Activated CD8-positive, alpha-beta memory T cell treated with anti-CD3 and anti-CD28 coated beads for 24 hours (primary cell): Measurements from ENCODE around the gene TCEA3.

Experiments
- DNase-seq: peaks from one replicate; pipeline ENCODE4 v3.0.0-alpha.2; 2020

TCEA3 gene

GRCh38 chr1:23424293-23425192 is at the start of gene TCEA3:
TSS of gene TCEA3 (minus strand) at chr1:23424748. CDS start at chr1:23424633, 115 bp downstream.
- peak; percentile 71 for DNase-seq

- no peak for DNase-seq
Measured at GRCh38 chr1:23473037-23473800, 48.7 kb upstream of the TCEA3 start.

DNA sequence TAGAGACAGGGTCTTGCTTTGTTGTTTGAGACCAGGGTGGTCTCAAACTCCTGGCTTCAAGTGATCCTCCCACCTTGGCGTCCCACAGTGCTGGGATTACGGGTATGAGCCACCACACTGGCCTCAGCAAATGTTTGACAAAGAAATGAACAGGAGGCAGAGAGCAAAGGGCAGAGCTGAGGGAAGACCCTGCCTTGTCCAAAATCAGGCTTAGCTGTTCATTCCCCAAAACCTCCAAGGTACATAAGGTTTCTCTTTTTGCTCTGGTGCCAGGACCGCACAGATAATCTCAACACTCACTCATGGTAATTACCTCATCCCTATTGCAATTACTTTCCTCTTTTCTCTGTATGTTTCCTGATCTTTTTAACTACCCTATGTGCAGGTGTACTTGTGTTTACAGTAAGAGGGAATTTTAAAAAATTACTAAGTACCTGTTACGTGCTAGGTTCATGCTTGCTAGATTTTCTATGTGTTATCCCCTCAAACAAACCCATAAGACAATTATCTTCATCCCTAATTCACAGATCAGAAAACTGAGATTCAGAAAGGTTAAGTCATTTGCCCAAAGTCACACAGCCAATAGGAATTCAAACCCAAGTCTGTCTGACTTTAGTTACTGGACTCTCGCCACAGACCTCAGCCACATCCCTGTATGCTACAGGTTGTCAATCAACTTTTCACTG is 47.9 kb upstream of the TCEA3 start:
- DNase-seq = no peak

DNA sequence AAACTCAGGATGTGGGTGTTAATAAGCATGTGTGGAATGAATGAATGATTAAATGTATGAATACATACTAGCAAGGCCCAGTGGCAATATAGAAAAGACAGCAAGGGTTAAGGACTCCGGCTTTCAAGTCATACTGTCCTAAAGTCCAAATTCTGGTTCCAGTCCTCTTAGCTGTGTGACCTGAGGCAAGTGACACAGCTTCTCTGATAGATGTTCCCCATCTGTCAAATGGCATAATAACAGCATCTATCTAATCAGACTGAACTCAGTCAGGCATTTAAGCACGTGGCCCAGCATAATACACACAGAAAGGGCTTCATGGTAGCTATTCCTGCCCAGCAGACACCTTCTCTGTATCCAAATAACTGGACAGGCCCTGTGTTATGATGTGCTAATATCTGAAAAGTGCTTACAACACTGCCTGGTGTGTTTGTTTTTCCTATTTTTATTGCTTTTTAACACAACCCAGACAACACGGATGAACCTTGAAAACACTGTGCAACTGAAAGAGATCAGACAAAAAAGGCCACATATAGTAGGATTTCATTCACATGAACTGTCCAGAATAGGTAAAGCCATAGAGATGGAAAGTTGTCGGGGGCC is 47.0 kb upstream of the TCEA3 start:
- no peak for DNase-seq

GRCh38 chr1:23470282-23471070 is 45.9 kb upstream of the TCEA3 start:
- DNase-seq = no peak

DNA sequence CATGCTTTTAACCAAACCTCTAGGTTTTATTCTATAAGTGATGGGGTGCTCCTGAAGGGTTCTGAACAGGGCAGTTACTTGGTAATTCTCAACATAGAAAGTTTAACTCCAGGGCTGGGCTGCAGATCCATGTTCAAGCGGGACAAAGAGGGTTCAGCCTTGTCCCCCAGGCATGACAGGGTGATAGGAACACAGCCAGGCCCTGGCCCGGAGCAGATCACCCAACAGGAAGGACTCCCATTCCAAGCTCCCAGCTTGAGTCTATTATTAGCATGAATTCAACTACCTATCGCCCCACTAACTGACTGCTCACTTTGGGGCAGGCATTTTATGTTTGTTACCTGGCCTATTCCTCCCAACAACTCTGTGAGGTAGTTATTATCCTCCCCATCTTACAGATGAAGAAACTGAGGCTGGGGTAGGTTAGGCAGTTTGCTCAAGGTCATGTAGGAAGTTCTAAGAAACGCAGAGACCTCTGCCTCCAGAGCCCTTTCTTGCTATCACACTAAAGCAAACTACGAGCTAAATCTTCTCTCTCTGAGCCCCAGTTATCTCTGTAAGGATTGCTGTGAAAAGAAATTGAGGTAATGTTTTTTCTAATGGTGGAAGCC is 44.9 kb upstream of the TCEA3 start:
- no peak for DNase-seq

GRCh38 chr1:23466423-23466989 is 42.0 kb upstream of the TCEA3 start:
- no peak for DNase-seq

DNA sequence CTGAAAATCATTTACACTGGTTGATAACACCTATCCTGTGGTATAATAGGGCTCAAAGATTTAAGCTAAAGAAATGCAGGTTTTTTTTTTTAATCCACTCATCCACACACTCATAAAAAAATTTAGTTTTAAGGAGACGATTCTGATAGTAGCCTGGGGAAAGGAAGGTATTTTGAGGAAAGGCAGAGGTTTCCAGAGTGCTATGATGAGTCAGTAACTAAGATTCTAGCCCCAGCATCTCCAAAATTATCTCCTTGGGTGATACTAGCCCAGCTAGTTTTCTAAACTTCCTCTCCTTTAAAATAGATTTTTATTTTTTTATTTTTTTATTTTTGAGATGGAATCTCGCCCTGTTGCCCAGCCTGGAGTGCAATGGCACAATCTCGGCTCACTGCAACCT is 38.7 kb upstream of the TCEA3 start:
- DNase-seq = no peak

DNA sequence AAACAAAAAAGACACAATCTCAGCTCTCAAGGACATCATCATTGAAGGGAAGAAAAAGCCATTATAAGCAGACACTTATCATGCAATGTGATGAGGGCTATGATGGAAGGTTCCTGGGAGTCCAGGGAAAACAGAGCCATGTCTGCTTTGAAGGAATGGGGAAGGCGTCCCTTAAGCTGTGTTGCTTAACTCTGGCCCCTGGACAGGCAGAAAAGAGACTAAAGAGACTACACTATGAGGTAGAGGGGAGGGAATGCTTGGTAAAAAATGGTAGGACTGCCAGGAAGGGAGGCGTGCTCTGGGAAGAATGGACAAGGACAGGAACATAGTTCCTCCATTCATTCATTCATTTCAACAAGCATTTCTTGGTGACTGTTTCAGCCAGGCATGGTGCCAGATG is 38.2 kb upstream of the TCEA3 start:
- DNase-seq = no peak

DNA sequence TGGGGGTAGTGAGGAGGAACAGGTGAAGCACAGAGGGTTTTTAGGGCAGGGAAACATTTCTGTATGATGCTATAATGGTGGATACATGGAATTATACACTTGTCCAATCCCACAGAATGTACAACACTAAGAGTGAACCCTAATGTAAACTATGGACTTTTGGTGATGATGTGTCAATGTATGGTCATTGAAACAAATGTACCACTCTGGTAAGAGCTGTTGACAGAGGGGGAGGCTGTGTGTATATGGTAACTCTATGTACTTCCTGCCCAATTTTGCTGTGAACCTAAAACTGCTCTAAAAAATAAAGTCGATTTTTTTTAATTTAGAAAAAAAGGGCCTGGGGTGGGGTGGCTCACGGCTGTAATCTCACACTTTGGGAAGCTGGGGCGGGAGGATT is 36.5 kb upstream of the TCEA3 start:
- no peak for DNase-seq

- no peak for DNase-seq
Measured at GRCh38 chr1:23460519-23460918, 36.0 kb upstream of the TCEA3 start.

DNA sequence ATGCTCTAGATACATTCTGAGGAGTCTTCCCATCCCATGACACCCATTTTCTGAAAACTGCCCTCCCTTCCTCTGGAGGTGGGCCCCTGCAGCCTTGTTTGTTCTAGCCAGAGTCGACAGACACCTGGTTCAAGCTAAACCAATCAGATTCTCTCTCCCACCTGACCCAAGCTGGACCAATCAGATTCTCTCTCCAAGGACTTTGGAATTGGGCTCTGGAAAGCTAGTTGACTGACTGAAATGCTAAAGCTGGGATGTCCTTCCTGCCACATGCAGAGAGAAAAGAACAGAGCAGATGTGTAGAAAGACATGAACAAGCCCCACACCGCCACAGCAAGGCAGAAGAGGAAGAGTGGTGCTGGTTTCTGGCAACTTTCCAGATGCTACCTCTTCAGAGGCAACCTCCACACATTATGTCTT is 34.8 kb upstream of the TCEA3 start:
- no peak for DNase-seq

GRCh38 chr1:23456226-23456625 is 31.7 kb upstream of the TCEA3 start:
- no peak for DNase-seq

DNA sequence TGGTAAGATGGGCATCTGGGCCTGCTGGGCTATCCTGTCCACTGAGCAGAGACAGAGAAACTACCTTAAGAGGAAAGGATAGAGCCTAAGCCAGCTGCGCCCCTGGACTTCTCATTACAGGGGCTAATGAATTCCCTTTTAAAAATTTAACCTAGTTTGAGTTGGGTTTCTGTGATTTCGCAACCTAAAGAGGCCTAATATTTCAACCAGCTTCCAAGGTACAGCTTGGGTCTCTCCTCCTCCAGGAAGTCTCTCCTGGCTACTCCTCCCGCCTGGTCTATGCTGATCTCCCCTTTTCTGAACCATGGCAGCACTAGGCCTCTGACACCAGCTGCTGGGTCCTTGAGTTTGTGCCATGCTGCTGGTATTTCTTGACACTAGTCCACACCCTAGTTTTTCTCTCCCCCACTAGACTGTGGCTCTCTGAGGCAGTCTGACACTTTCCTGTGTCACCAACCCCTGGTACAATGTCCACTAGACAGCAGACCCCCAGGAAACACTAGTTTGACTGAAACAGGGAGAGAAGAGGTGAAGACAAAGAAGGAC is 29.0 kb upstream of the TCEA3 start:
- DNase-seq = no peak

GRCh38 chr1:23452011-23452411 is 27.5 kb upstream of the TCEA3 start:
- DNase-seq = peak; percentile 58

DNA sequence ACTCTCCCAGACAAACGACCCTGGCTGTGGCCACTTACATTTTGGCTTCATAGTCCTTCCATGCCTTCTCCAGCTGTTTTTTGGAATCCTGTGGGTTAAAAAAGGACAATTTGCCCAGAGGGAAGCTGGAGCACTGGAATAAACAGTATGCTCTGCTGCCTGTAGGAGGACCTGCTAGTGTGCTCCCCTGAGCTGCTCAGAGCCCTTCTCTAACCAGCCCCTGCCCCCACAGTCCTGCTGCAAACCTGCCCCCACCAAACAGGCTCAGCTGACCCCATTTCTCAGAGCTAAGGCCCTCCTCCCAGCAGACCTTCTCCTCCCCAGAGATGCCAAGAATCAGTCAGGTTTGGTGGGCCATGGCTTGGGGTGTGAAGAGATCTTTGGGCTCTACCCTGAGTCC is 26.9 kb upstream of the TCEA3 start:
- no peak for DNase-seq

- no peak for DNase-seq
Measured at GRCh38 chr1:23450894-23451293, 26.3 kb upstream of the TCEA3 start.

GRCh38 chr1:23449958-23450357 is 25.4 kb upstream of the TCEA3 start:
- no peak for DNase-seq

DNA sequence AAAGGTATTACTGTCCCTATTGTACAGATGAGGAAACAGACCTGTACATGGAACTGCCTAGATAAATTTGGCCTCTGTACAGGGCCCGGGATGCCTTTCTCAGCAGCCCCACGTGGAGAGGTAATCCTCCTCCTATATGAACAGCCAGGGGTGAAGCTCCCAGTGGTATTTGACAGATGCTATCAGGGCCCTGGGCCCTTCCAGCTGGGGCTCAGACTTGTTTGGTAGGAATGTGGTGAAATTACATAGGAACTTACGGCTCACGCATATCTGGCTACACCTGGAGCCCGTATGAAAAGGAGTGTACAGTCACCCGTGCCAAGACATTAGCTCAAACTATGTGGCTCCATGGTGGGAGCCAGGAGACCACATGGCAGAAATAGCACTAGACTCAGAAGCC is 24.8 kb upstream of the TCEA3 start:
- DNase-seq = no peak

DNA sequence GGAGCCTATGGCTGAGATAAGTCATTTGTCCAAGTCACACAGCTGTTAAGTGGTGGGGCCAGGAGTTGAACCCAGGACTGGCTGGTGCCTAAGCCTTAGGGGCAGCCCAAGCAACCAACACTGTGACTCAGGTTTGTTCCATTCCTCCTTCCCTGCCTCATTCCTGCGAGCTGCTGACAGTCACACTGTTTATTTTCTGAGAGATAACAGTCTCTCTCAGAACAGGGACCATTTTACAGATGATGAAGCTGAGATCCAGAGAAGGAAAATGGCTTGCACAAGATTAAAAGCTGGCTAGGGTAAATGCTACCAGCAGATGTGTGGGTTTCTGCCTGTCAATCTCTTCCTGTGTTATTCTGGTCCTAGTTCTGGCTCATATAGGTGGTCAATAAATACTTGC is 24.3 kb upstream of the TCEA3 start:
- no peak for DNase-seq

GRCh38 chr1:23446661-23447310 is 22.2 kb upstream of the TCEA3 start:
- no peak for DNase-seq
